A673 (cell line): Measurements from ENCODE around the gene STX18. TPM values are rescaled to one million over a fixed set of nuclear protein-coding genes. Genes with fewer than 3 reads are reported as not detected.

Experiments
- Bru-seq: library from RNA; stranded (reverse); fragments of 400-500 nt; gene quantifications from one replicate; lab custom pipeline; 2021; lab: Mats Ljungman, UMichigan
- BruChase-seq, 2 experiments: library from RNA; stranded (reverse); fragments of 400-500 nt; gene quantifications; one replicate each; lab custom pipeline; 2021; lab: Mats Ljungman, UMichigan
- BruUV-seq: library from RNA; stranded (reverse); fragments of 400-500 nt; replicated peaks from 2 replicates; lab custom pipeline; 2021; lab: Mats Ljungman, UMichigan
- CTCF ChIA-PET: fragments of 300-600 bp; sonication (Branson Sonifier 250); formaldehyde crosslinking; loops from one replicate; lab custom pipeline; 2022; ENCODE audit warnings: antibody characterized with exemption; lab: Charles Lee
- POLR2A ChIA-PET: fragments of 300-600 bp; sonication (Branson Sonifier 250); formaldehyde crosslinking; loops from one replicate; lab custom pipeline; 2022; ENCODE audit warnings: antibody characterized with exemption; ENCODE audit not compliant: low non-redundant PET; lab: Charles Lee
- DNase-seq: peaks from one replicate; pipeline ENCODE4 v3.0.0-alpha.2; 2015; ENCODE audit warnings: low spot score
- H3K27ac ChIP-seq: fragments of 200-600 bp; sonication (generic); 2 replicates; pipeline ENCODE4 v1.5.1; 2016; ENCODE audit warnings: mixed run types, low read depth, mild to moderate bottlenecking, mixed read lengths, antibody characterized with exemption, low read length; ENCODE audit not compliant: poor library complexity, severe bottlenecking
- H3K27me3 ChIP-seq: fragments of 200-600 bp; sonication (generic); replicated peaks from 2 replicates; pipeline ENCODE4 v1.6.1; 2017; ENCODE audit warnings: mixed run types, low read depth, mild to moderate bottlenecking, mixed read lengths, antibody characterized with exemption, low read length; ENCODE audit not compliant: insufficient read depth, poor library complexity
- H3K36me3 ChIP-seq: fragments of 200-600 bp; sonication (generic); 2 replicates; pipeline ENCODE4 v1.6.1; 2016; ENCODE audit warnings: mixed run types, mild to moderate bottlenecking, mixed read lengths, antibody characterized with exemption, low read length; ENCODE audit not compliant: insufficient read depth, poor library complexity, severe bottlenecking
- H3K4me1 ChIP-seq: fragments of 200-600 bp; sonication (generic); 2 replicates; pipeline ENCODE4 v1.6.1; 2017; ENCODE audit warnings: mixed run types, mild to moderate bottlenecking, mixed read lengths, antibody characterized with exemption, low read length; ENCODE audit not compliant: insufficient read depth, poor library complexity, severe bottlenecking
- H3K4me3 ChIP-seq: fragments of 200-600 bp; sonication (generic); 2 replicates; pipeline ENCODE4 v1.5.1; 2016; ENCODE audit warnings: low read depth, mixed run types, mild to moderate bottlenecking, mixed read lengths, low read length; ENCODE audit not compliant: poor library complexity, severe bottlenecking
- H3K9me3 ChIP-seq: fragments of 200-600 bp; sonication (generic); 2 replicates; pipeline ENCODE4 v1.6.1; 2016; ENCODE audit warnings: mixed run types, low read depth, mild to moderate bottlenecking, mixed read lengths, antibody characterized with exemption, low read length; ENCODE audit not compliant: poor library complexity, severe bottlenecking
- CTCF ChIP-seq: fragments of 300-800, 200-600 bp; sonication (generic); conservative IDR thresholded peaks from 2 replicates; pipeline ENCODE4 v1.5.1; 2017; ENCODE audit warnings: low read depth, mild to moderate bottlenecking, antibody characterized with exemption, low read length, moderate library complexity, mixed read lengths
- EZH2 ChIP-seq: fragments of 200-600 bp; sonication (generic); IDR thresholded peaks from 2 replicates; pipeline ENCODE4 v1.6.1; 2017; ENCODE audit warnings: borderline replicate concordance, low read depth, mild to moderate bottlenecking, mixed read lengths, antibody characterized with exemption, low read length; ENCODE audit not compliant: poor library complexity, severe bottlenecking
- intact Hi-C: fragments of 100-400 bp; cut with micrococcal nuclease; formaldehyde crosslinking; loops from one replicate; pipeline ENCODE4 v1.10.0; 2022; ENCODE audit not compliant: unreplicated experiment
- long read RNA-seq: library from polyadenylated mRNA; stranded (forward); transcript quantifications from one replicate; pipeline ENCODE4 v2.0.0, GENCODE V29; 2022
- total RNA-seq: library from RNA; stranded (reverse); gene quantifications from 2 replicates; pipeline ENCODE4 v1.2.3, GENCODE V29; 2021

The STX18 gene
- total RNA-seq (31.0 and 34.3 TPM in 2 replicates), Bru-seq, nascent RNA (percentile 80 among the genes with signal in this experiment), BruChase-seq, experiment 1, labeled RNA remaining after a 2-hour chase (percentile 77 among the genes with signal in this experiment), BruChase-seq, experiment 2, labeled RNA remaining after a 6-hour chase (percentile 68 among the genes with signal in this experiment)
- long read RNA-seq, transcript STX18-201 (11 exons, 2,138 nt), result major isoform, 69 of 79 reads
- long read RNA-seq, partial matches to known transcripts, result 2 of 79 reads
- long read RNA-seq, other reads (novel, unspliced or antisense), result 8 of 79 reads

- intact Hi-C loops, result no loop called here
- Histone ChIP-seq H3K36me3 (no peaks in the 10 kb centered on the region), H3K4me3 (peak within 1 kb of the TSS; percentile 77), H3K27ac (peak within 1 kb of the TSS; percentile 67), H3K4me1 (peaks cover 26% of the 10 kb centered on the region), H3K9me3 (no peaks in the 10 kb centered on the region), H3K27me3 (no peaks in the 10 kb centered on the region)
- TSS peak; percentile 70 for BruUV-seq
- TF ChIP-seq EZH2 (no peak), CTCF (no peak)
- DNase-seq, result peak; percentile 87
- CTCF ChIA-PET, result no interaction called here
- POLR2A ChIA-PET, result interaction anchor here (0.6 kb wide), 1 partner anchor 85 kb away, joined by 3 read pairs; no protein-coding TSS in a partner anchor
Observed at GRCh38 chr4:4541661-4542570, at the start of gene STX18. STX18 (minus strand) TSS chr4:4542048; CDS start chr4:4541964, 84 bp downstream.

DNA sequence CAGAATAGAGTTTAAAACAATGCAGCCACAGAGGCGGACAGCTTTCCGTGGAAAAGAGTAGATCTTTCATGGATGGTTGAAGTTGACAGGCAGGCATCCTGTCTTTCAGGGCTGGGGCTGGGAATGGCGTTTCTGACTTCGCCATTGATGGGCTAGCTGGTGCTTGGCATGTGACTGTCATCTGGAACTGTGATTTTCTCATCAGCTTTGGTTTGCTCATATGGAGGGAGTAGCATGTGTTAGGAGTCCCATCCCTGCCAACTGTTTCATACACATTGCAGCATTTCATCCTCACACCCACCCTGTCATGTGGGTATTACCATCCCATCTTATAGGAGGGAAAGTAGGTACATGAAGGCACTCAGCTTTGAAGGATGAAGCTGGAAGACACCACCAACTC lies 49.2 kb upstream of the STX18 start:
- Histone ChIP-seq H3K4me3 (no peak overlapping the region), H3K4me1 (peaks cover 4% of the 10 kb centered on the region), H3K27ac (no peak overlapping the region), H3K27me3 (no peaks in the 10 kb centered on the region), H3K36me3 (no peaks in the 10 kb centered on the region), H3K9me3 (no peaks in the 10 kb centered on the region)
- POLR2A ChIA-PET, result no interaction called here
- intact Hi-C loops, result no loop called here
- TF ChIP-seq EZH2, result no peak
- TF ChIP-seq CTCF, result no peak
- BruUV-seq, result no TSS peak
- CTCF ChIA-PET, result interaction anchor here (0.6 kb wide), 1 partner anchor 190 kb away, joined by 3 read pairs; no protein-coding TSS in a partner anchor
- DNase-seq, result no peak

DNA sequence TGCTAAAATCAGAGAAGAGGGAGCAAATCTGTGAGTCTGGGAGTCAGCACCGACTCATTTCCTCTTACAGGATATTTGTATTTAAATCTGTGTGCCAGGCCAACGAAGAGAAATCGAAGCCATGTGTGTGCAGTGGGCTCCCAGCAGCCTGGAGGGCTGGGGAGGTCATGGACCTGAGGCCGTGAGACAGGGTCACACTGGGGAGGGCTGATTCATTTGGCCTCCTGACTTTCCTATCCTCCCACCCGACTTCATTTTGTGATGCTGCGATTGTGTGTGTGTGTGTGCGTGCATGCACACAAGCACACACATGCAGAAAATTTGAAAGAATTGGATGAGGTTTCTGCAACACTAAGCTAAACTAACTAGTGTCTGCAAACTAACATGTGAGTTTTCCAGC lies 48.7 kb upstream of the STX18 start:
- POLR2A ChIA-PET, result no interaction called here
- intact Hi-C loops, result no loop called here
- CTCF ChIA-PET, result interaction anchor here (0.6 kb wide), 1 partner anchor 190 kb away, joined by 3 read pairs; no protein-coding TSS in a partner anchor
- Histone ChIP-seq H3K27ac (no peak overlapping the region), H3K4me3 (no peak overlapping the region), H3K9me3 (no peaks in the 10 kb centered on the region), H3K36me3 (no peaks in the 10 kb centered on the region), H3K27me3 (no peaks in the 10 kb centered on the region), H3K4me1 (peaks cover 4% of the 10 kb centered on the region)
- no peak for TF ChIP-seq CTCF
- TF ChIP-seq EZH2, result no peak
- BruUV-seq, result no TSS peak
- no peak for DNase-seq
